Endometrial microvascular endothelial cells (primary cell): ENCODE results near the gene GRK4. TPM values are rescaled to one million over a fixed set of nuclear protein-coding genes. Genes with fewer than 3 reads are reported as not detected.
"Not testable (repeated sequence)": the region's sequence is repeated elsewhere in the genome, so short reads cannot be mapped to it uniquely, and the experiment has no call there.

ENCODE experiments used
- in situ Hi-C: cut with HindIII; loops from 2 replicates; pipeline ENCODE4 v1.10.0; 2017; ENCODE audit warnings: low sequenced_read_pairs, low pct_unique_long_range_greater_than_20kb; ENCODE audit errors: inconsistent ontology term
- total RNA-seq: library from RNA; depleted of rRNA; stranded (reverse); fragments of >200 nt; gene quantifications from one replicate; pipeline ENCODE4 v1.2.3, GENCODE V29; 2015; ENCODE audit errors: inconsistent ontology term

GRK4 gene
- total RNA-seq = 1.7 TPM

GRCh38 chr4:2963175-2963965 lies at the start of gene GRK4, which contains the start of gene NOP14:
TSS of gene GRK4 (plus strand) at chr4:2963571. CDS start at chr4:2964071, 500 bp downstream.
TSS of gene NOP14 (minus strand) at chr4:2963406. CDS start at chr4:2963319, 87 bp downstream.
- in situ Hi-C loops = no loop called here

- in situ Hi-C loops = no loop called here
These were observed 48.9 kb upstream of the GRK4 start for GRCh38 chr4:2914256-2915126.

GRCh38 chr4:2915789-2916188 lies 47.6 kb upstream of the GRK4 start:
- in situ Hi-C loops = no loop called here

- in situ Hi-C loops = not testable (repeated sequence)
These were observed 46.7 kb upstream of the GRK4 start for GRCh38 chr4:2916696-2917095.

GRCh38 chr4:2918300-2918699 lies 45.1 kb upstream of the GRK4 start:
- in situ Hi-C loops = not testable (repeated sequence)

GRCh38 chr4:2918714-2919113 lies 44.7 kb upstream of the GRK4 start:
- in situ Hi-C loops = not testable (repeated sequence)

- in situ Hi-C loops = not testable (repeated sequence)
These were observed 40.8 kb upstream of the GRK4 start for GRCh38 chr4:2922453-2923101.

GRCh38 chr4:2923141-2923551 lies 40.2 kb upstream of the GRK4 start:
- in situ Hi-C loops = no loop called here

- in situ Hi-C loops = no loop called here
These were observed 39.6 kb upstream of the GRK4 start for GRCh38 chr4:2923668-2924173.

GRCh38 chr4:2924286-2924685 lies 39.1 kb upstream of the GRK4 start:
- in situ Hi-C loops = no loop called here

GRCh38 chr4:2924765-2925301 lies 38.5 kb upstream of the GRK4 start:
- in situ Hi-C loops = no loop called here

GRCh38 chr4:2925496-2925895 lies 37.9 kb upstream of the GRK4 start:
- in situ Hi-C loops = no loop called here

- in situ Hi-C loops = no loop called here
These were observed 37.2 kb upstream of the GRK4 start for GRCh38 chr4:2925931-2926860.

GRCh38 chr4:2927016-2927695 lies 36.2 kb upstream of the GRK4 start:
- in situ Hi-C loops = no loop called here

- in situ Hi-C loops = no loop called here
These were observed 35.7 kb upstream of the GRK4 start for GRCh38 chr4:2927696-2928075.

GRCh38 chr4:2928242-2929176 lies 34.9 kb upstream of the GRK4 start:
- in situ Hi-C loops = no loop called here
